ENCODE measurements around the gene APBB2.

APBB2 gene

GRCh38 chr4:40789771-40790170 lies 424.6 kb downstream of the APBB2 start:
- no peak for DNase-seq

GRCh38 chr4:40789031-40789430 lies 425.3 kb downstream of the APBB2 start:
- DNase-seq: no peak

GRCh38 chr4:40788331-40788730 lies 426.0 kb downstream of the APBB2 start:
- DNase-seq: no peak

GRCh38 chr4:40785727-40786126 lies 428.6 kb downstream of the APBB2 start:
- DNase-seq: no peak

- no peak for DNase-seq
These were observed 431.5 kb downstream of the APBB2 start for GRCh38 chr4:40782876-40783275.

- no peak for DNase-seq
These were observed 436.3 kb downstream of the APBB2 start for GRCh38 chr4:40778090-40778489.

- DNase-seq: no peak
These were observed 445.1 kb downstream of the APBB2 start for GRCh38 chr4:40769266-40769665.

GRCh38 chr4:40763228-40763716 lies 451.1 kb downstream of the APBB2 start:
- DNase-seq: no peak

Data from NCI-H2029 treated with DMSO at 0.1 percent for 48 hours (cell line).